ENCODE measurements around the gene ANKS6. TPM values are rescaled to one million over a fixed set of nuclear protein-coding genes. Genes with fewer than 3 reads are reported as not detected.
A peak's percentile ranks its signal among the peaks of the same experiment; 100 is the strongest.

ANKS6 gene
- total and polyA plus RNA-seq, 9 donors, result 10.2 to 17.1 (median 14.2) TPM

DNA sequence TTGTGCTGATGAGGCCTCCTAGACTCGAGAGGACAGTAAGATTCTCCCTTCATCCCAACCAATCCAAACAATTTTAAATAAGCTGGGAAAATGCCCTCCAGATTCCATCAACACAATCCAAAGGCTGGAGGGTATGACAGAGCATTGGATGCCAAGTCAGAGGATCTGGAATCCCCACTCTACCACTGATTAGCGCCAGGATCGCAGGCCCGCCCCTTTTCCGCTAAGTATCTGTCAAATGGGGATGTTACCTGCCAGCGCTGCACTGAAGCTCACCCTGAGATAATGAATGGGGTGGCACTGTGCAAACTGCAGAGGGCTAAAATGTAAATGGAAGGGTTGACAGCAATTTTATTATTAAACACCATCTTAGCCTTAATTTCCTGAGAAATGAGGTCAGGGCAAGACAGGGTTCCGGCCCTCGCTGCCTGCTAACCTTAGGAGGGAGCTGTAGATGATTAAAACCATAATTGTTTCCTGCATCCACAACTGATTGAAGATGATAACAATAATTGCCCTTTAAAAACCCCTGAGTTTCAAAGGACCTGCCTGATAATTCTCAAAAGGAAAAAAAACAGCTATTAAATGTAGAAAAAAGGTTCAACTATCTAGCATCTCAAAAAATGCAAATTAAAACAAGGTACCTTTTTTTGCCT is 56.0 kb downstream of the ANKS6 start:
- DNase-seq, result no peak
- no peak overlapping the region for H3K27ac ChIP-seq (ENCODE audit: low read length)
- no peaks in the 10 kb centered on the region for H3K4me1 ChIP-seq (ENCODE audit: control insufficient read depth, insufficient read depth, low read length)
- no CpG with 5 or more reads among the region's 8 CpGs for WGBS (ENCODE audit: insufficient coverage)
- peaks cover 3% of the 10 kb centered on the region for H3K9me3 ChIP-seq (replicated peaks; ENCODE audit: control insufficient read depth, low read depth, low read length)
- H3K27me3 ChIP-seq (ENCODE audit: control insufficient read depth, insufficient read depth, low read length), result no peaks in the 10 kb centered on the region
- no peak overlapping the region for H3K4me3 ChIP-seq (ENCODE audit: low read length)
- H3K36me3 ChIP-seq (ENCODE audit: control insufficient read depth, insufficient read depth, low read length), result peaks cover 26% of the 10 kb centered on the region

DNA sequence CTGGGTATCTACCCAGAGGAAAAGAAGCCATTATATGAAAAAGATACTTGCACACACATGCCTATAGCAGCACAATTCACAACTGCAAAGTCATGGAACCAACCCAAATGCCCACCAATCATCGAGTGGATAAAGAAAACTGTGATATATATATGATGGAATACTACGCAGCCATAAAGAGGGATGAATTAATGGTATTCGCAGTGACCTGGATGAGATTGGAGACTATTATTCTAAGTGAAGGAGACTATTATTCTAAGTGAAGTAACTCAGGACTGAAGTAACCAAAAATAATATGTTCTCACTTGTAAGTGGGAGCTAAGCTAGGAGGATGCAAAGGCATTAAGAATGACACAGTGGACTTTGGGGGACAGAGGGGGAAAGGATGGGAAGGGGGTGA is 57.6 kb downstream of the ANKS6 start:
- Histone ChIP-seq H3K4me3 (ENCODE audit: low read length) (no peak overlapping the region), H3K4me1 (ENCODE audit: control insufficient read depth, insufficient read depth, low read length) (no peaks in the 10 kb centered on the region), H3K9me3 (replicated peaks; ENCODE audit: control insufficient read depth, low read depth, low read length) (peaks cover 3% of the 10 kb centered on the region), H3K27ac (ENCODE audit: low read length) (no peak overlapping the region), H3K36me3 (ENCODE audit: control insufficient read depth, insufficient read depth, low read length) (peaks cover 29% of the 10 kb centered on the region), H3K27me3 (ENCODE audit: control insufficient read depth, insufficient read depth, low read length) (no peaks in the 10 kb centered on the region)
- WGBS (ENCODE audit: insufficient coverage), result 92% methylated on average over 2 of the region's 3 CpGs
- no peak for DNase-seq

DNA sequence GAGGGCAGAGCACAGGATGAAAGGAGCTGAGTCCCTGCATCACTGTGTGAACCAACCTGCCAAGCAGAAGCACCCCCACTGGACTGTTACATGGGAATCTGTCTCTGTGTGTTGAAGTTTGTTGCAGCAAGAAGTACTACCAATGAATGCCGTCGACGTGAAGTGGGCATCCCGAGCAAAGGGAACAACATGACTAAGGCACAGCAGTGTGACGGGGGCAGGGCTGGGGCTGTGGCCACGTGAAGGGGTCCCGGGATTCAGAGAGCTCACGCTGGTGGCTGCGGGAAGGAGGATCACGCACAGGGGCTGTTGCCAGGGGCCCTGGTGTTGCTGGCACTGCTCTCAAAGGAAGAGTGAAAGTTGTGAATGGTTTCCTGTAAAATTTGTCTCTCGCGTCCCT is 60.1 kb downstream of the ANKS6 start:
- Histone ChIP-seq H3K4me3 (ENCODE audit: low read length) (no peak overlapping the region), H3K4me1 (ENCODE audit: control insufficient read depth, insufficient read depth, low read length) (peaks cover 8% of the 10 kb centered on the region), H3K27me3 (ENCODE audit: control insufficient read depth, insufficient read depth, low read length) (no peaks in the 10 kb centered on the region), H3K27ac (ENCODE audit: low read length) (no peak overlapping the region), H3K9me3 (replicated peaks; ENCODE audit: control insufficient read depth, low read depth, low read length) (peaks cover 3% of the 10 kb centered on the region), H3K36me3 (ENCODE audit: control insufficient read depth, insufficient read depth, low read length) (peaks cover 32% of the 10 kb centered on the region)
- DNase-seq, result no peak
- 61% methylated on average over 7 of the region's 12 CpGs for WGBS (ENCODE audit: insufficient coverage)

DNA sequence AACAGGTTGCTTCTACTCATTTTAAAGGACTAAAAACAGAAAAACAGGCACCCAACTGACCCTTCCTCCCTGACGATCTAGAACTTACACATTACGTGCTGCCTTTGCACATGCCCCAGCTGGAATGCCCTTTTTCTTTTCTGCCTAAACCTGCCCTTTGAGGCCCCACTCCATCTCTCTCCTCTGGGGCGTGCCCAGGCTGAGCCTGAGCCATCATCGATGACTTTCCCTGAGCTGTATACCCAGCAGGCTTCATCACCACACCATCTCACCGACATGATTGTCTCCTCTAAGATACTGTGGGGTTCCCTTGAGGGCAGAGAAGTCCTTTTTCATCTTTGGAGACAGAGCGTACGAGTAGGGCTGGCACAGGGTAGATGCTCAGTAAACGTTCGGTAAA is 63.6 kb downstream of the ANKS6 start:
- Histone ChIP-seq H3K4me3 (ENCODE audit: low read length) (no peak overlapping the region), H3K27ac (ENCODE audit: low read length) (no peak overlapping the region), H3K4me1 (ENCODE audit: control insufficient read depth, insufficient read depth, low read length) (peaks cover 17% of the 10 kb centered on the region), H3K36me3 (ENCODE audit: control insufficient read depth, insufficient read depth, low read length) (peaks cover 32% of the 10 kb centered on the region), H3K27me3 (ENCODE audit: control insufficient read depth, insufficient read depth, low read length) (no peaks in the 10 kb centered on the region), H3K9me3 (replicated peaks; ENCODE audit: control insufficient read depth, low read depth, low read length) (no peaks in the 10 kb centered on the region)
- WGBS (ENCODE audit: insufficient coverage), result 72% methylated on average over 2 of the region's 9 CpGs
- DNase-seq, result no peak

DNA sequence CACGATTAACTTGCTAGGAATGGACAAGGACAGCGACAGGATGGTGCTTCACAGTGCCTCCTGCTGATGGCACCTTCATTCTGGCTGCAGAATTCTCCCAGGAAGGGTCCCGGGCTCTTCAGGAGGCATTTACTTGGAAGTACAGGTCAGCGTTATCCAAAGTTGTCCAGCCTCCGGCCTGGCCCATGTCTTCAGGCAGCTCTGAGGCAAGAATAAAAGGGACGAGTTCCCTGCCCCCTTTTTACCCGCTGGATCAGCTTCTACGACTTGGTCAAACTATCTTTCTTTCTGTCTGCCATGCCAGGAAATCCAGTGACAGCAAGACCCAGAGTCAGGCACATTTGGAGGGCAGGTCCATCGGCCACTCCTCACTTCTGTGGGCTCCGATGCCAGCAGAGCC is 64.3 kb downstream of the ANKS6 start:
- no peak overlapping the region for H3K27ac ChIP-seq (ENCODE audit: low read length)

DNA sequence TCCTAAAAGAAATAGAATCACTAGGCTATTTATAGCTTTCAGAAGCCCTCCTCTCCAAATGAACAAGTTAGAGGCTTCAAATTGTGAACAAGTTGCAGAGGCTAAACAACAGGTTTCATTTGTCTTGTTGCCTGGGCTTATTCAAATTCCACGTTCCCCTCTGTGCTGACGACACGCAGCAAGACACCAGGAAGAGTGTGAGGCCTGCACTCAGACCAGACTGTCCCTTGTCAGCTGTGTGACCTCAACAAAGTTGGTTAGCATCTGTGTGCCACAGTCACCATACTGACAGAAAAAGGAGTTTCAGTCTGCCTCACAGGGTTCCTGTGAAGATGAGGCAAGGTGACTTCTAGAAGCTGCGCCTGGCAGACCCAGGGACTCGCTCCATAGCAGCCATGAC is 65.5 kb downstream of the ANKS6 start:
- peak; percentile 14 for DNase-seq
- 68% methylated on average over 3 of the region's 5 CpGs for WGBS (ENCODE audit: insufficient coverage)
- H3K9me3 ChIP-seq (replicated peaks; ENCODE audit: control insufficient read depth, low read depth, low read length), result no peaks in the 10 kb centered on the region
- peaks cover 17% of the 10 kb centered on the region for H3K4me1 ChIP-seq (ENCODE audit: control insufficient read depth, insufficient read depth, low read length)
- H3K4me3 ChIP-seq (ENCODE audit: low read length), result no peak overlapping the region
- peaks cover 29% of the 10 kb centered on the region for H3K36me3 ChIP-seq (ENCODE audit: control insufficient read depth, insufficient read depth, low read length)
- no peak overlapping the region for H3K27ac ChIP-seq (ENCODE audit: low read length)
- H3K27me3 ChIP-seq (ENCODE audit: control insufficient read depth, insufficient read depth, low read length), result peaks cover under 1% of the 10 kb centered on the region

More for the DNA sequence above, 64.3 kb downstream of the ANKS6 start:
- WGBS (ENCODE audit: insufficient coverage), result 89% methylated on average over 8 of the region's 10 CpGs
- Histone ChIP-seq H3K27me3 (ENCODE audit: control insufficient read depth, insufficient read depth, low read length) (no peaks in the 10 kb centered on the region), H3K36me3 (ENCODE audit: control insufficient read depth, insufficient read depth, low read length) (peaks cover 32% of the 10 kb centered on the region), H3K9me3 (replicated peaks; ENCODE audit: control insufficient read depth, low read depth, low read length) (no peaks in the 10 kb centered on the region), H3K4me1 (ENCODE audit: control insufficient read depth, insufficient read depth, low read length) (peaks cover 17% of the 10 kb centered on the region), H3K4me3 (ENCODE audit: low read length) (no peak overlapping the region)
- no peak for DNase-seq

DNA sequence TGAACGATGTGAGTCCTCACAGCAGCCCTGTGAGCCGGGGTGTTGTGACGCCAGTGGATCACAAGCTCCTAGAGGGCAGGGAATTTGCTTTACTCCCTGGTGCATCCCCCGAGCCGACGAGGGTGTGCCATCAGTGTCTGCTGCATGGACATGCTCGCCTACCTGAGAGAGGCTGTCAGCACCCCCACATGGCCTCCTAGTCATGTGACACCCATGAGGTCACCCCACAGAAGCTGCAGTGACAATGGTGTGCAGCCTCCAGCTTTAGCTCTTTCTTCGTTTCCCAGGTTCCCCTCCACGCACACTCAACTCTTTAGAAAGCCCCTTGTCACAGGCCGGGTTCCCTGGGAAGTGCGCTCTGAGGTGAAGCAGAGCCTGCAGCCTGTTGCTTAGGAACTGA is 67.9 kb downstream of the ANKS6 start:
- DNase-seq, result no peak
- Histone ChIP-seq H3K4me1 (ENCODE audit: control insufficient read depth, insufficient read depth, low read length) (peaks cover 17% of the 10 kb centered on the region), H3K36me3 (ENCODE audit: control insufficient read depth, insufficient read depth, low read length) (peaks cover 7% of the 10 kb centered on the region), H3K27me3 (ENCODE audit: control insufficient read depth, insufficient read depth, low read length) (peaks cover 6% of the 10 kb centered on the region), H3K27ac (ENCODE audit: low read length) (no peak overlapping the region), H3K9me3 (replicated peaks; ENCODE audit: control insufficient read depth, low read depth, low read length) (no peaks in the 10 kb centered on the region), H3K4me3 (ENCODE audit: low read length) (no peak overlapping the region)
- WGBS (ENCODE audit: insufficient coverage), result 85% methylated on average over 7 of the region's 11 CpGs

DNA sequence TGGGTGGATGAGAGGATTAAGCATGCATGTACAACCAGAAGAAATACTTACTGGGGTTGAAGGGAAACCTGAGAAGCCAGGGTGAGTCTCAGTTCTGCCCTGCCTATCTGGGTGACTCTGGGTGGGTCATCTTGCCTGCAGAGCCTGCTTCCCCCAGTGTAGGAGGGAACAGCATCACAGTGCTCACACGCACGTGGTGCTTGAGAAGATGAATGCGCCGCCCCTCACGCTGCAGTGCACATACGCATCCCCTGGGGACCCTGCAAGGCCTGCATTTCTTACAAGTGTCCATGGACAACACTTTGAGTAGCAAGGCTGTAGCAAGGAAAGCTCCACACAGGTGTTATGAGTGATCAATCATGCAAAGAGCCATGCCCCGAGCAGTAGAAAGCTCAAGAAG is 68.9 kb downstream of the ANKS6 start:
- DNase-seq, result no peak
- H3K4me1 ChIP-seq (ENCODE audit: control insufficient read depth, insufficient read depth, low read length), result peaks cover 17% of the 10 kb centered on the region
- peaks cover 9% of the 10 kb centered on the region for H3K27me3 ChIP-seq (ENCODE audit: control insufficient read depth, insufficient read depth, low read length)
- WGBS (ENCODE audit: insufficient coverage), result 47% methylated on average over 6 of the region's 7 CpGs
- H3K9me3 ChIP-seq (replicated peaks; ENCODE audit: control insufficient read depth, low read depth, low read length), result no peaks in the 10 kb centered on the region
- H3K27ac ChIP-seq (ENCODE audit: low read length), result no peak overlapping the region
- no peaks in the 10 kb centered on the region for H3K36me3 ChIP-seq (ENCODE audit: control insufficient read depth, insufficient read depth, low read length)
- H3K4me3 ChIP-seq (ENCODE audit: low read length), result no peak overlapping the region

DNA sequence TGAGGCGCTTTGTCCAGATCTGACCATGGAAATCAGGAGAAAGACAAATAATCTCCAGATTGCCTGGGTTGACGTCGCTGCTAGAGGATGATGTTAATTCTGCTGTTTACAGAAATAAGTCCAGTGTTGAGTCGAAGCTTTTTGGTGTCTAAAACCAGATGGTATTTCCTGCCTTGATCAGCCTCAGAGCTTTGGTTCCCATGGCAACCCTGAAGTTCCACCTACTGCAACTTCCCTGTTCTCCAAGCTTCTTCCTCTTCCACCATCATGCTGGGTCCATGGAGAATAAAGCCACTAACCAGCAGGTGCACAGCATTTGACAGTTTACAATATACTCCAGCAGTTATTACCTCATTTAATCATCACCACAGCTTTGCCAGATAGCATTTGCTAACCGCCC is 69.6 kb downstream of the ANKS6 start:
- Histone ChIP-seq H3K36me3 (ENCODE audit: control insufficient read depth, insufficient read depth, low read length) (no peaks in the 10 kb centered on the region), H3K4me1 (ENCODE audit: control insufficient read depth, insufficient read depth, low read length) (peaks cover 13% of the 10 kb centered on the region), H3K4me3 (ENCODE audit: low read length) (no peak overlapping the region), H3K27me3 (ENCODE audit: control insufficient read depth, insufficient read depth, low read length) (peaks cover 9% of the 10 kb centered on the region), H3K27ac (ENCODE audit: low read length) (no peak overlapping the region), H3K9me3 (replicated peaks; ENCODE audit: control insufficient read depth, low read depth, low read length) (no peaks in the 10 kb centered on the region)
- 30% methylated on average over 3 of the region's 5 CpGs for WGBS (ENCODE audit: insufficient coverage)
- DNase-seq, result peak; percentile 77

DNA sequence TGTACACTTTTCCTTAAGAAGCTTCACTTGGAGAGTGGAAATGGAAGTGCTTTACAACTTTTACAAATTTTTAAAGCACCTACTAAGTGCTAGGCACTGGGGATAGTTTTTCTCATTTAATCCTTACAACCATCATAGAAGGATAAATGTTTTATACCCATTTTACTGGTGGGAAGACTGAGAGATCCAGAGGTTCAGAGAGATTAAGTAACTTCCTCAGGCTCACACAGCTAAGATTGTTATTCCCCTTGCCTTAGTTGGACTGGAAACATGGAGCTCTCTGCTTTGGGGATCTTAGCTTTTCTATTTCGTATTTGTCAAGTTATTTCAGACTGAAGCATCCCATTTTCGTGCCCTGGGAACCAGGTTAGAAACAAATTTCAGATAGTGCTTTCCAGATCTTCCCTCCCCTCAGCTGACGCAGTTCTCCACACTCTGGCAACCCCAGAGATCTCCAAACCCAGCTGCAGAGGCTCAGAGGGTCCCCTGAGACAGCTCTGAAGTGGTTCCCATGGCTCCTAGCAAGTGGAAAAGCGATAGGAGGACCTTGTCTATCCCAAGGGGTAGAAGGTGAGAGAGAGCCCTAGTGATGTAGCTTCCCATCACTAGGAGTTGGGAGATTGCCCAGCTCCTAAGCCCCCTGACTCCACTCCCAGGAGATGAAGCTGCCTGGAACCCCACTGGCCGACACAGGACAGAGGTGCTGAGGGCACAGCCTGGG is 71.4 kb downstream of the ANKS6 start:
- WGBS (ENCODE audit: insufficient coverage), result 54% methylated on average over 3 of the region's 5 CpGs
- Histone ChIP-seq H3K27me3 (ENCODE audit: control insufficient read depth, insufficient read depth, low read length) (peaks cover 9% of the 10 kb centered on the region), H3K36me3 (ENCODE audit: control insufficient read depth, insufficient read depth, low read length) (no peaks in the 10 kb centered on the region), H3K4me3 (ENCODE audit: low read length) (no peak overlapping the region), H3K9me3 (replicated peaks; ENCODE audit: control insufficient read depth, low read depth, low read length) (no peaks in the 10 kb centered on the region), H3K4me1 (ENCODE audit: control insufficient read depth, insufficient read depth, low read length) (no peaks in the 10 kb centered on the region), H3K27ac (ENCODE audit: low read length) (no peak overlapping the region)
- no peak for DNase-seq

Data from muscle of leg (tissue), 11 donors.